ENCODE results near the gene RHOT1. TPM values are rescaled to one million over a fixed set of nuclear protein-coding genes. Genes with fewer than 3 reads are reported as not detected.
"Not testable (repeated sequence)": the region's sequence is repeated elsewhere in the genome, so short reads cannot be mapped to it uniquely, and the experiment has no call there.

The RHOT1 gene
- total RNA-seq, 1 donor from 2014 or later, result 46.6 TPM

DNA sequence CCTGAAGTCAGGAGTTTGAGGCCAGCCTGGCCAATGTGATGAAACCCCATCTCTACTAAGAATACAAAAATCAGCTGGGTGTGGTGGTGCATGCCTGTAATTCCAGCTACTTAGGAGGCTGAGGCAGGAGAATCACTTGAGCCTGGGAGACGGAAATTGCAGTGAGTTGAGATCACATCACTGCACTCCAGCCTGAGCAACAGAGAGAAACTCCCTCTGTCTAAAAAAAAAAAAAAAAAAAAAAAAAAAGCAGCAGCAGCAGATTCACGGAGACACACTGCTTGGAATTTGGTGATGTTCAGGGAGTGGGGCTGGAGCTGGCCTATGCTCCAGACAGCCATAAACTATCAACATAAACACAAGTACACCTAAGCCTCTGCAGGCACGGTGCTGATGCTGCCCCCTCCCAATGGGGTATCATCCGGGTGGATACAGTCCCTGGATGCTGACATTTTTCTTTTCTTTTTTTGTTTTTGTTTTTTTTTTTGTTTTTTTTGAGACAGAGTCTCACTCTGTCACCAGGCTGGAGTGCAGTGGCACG, 39.6 kb upstream of the RHOT1 start:
- Histone ChIP-seq H3K36me3 (no peaks in the 10 kb centered on the region), H3K27me3 (no peaks in the 10 kb centered on the region), H3K9me3 (no peaks in the 10 kb centered on the region), H3K4me1 (no peaks in the 10 kb centered on the region), H3K4me3 (no peak overlapping the region), H3K27ac (no peak overlapping the region)
- no peak for ATAC-seq
- intact Hi-C loops (cut with DNase I), result no loop called here
- TF ChIP-seq, protein P1, sequence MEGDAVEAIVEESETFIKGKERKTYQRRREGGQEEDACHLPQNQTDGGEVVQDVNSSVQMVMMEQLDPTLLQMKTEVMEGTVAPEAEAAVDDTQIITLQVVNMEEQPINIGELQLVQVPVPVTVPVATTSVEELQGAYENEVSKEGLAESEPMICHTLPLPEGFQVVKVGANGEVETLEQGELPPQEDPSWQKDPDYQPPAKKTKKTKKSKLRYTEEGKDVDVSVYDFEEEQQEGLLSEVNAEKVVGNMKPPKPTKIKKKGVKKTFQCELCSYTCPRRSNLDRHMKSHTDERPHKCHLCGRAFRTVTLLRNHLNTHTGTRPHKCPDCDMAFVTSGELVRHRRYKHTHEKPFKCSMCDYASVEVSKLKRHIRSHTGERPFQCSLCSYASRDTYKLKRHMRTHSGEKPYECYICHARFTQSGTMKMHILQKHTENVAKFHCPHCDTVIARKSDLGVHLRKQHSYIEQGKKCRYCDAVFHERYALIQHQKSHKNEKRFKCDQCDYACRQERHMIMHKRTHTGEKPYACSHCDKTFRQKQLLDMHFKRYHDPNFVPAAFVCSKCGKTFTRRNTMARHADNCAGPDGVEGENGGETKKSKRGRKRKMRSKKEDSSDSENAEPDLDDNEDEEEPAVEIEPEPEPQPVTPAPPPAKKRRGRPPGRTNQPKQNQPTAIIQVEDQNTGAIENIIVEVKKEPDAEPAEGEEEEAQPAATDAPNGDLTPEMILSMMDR (IDR thresholded peaks at IDR 0.05), result no peak
- DNase-seq, result no peak

DNA sequence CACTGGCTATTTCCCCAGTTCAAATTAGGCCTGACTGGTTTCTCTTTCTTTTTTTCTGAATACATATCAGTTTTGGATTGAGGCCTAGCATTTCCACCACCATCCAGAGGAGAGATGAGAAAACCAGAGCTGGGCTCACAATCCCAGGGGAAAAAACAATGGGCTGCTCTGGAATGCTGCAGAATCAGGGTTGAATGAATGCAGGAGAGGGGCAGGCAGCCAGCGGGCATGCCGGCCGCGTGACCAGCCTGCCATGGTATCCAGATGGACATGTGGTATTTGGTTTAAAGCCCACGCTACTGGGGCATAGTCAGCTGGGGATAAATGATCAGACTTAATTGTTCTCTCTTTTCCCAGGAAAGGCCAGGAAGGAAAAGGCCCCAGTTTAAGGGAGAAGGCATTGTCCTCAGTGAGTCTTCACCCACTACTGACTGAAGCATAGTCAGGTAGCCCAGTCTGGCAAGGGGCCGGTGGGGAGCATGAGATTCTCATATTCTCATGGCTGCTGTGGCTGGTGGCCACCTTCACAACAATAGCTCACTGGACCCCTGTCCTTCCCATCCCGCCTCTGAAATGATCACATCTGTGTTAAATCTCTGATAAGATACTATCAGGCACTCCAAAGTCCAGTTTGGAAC, 38.7 kb upstream of the RHOT1 start:
- TF ChIP-seq, protein P1 (IDR thresholded peaks at IDR 0.05), result no peak
- H3K4me1 ChIP-seq, result no peaks in the 10 kb centered on the region
- intact Hi-C loops (cut with DNase I), result no loop called here
- ATAC-seq, result no peak
- H3K4me3 ChIP-seq, result no peak overlapping the region
- H3K27ac ChIP-seq, result no peak overlapping the region
- H3K9me3 ChIP-seq, result no peaks in the 10 kb centered on the region
- H3K27me3 ChIP-seq, result no peaks in the 10 kb centered on the region
- H3K36me3 ChIP-seq, result no peaks in the 10 kb centered on the region
- no peak for DNase-seq

DNA sequence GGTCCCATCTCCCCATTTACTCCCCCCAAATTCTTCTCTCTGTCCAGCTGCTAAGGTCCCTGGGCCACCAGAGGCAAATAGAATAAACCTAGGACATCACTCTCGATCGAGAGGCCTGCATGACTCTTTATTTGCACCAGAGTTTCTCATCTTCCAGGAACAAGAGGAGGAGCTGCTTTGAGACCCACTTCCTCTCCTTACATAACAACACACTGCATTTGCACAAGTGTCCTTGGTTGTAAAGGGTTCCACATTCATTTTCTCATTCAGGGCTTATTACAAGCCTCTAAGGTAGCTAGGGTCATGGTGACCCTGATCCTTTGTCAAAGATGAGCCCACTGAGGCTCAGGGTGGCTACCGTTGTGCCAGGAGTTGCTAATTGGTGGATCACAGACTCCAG, 38.1 kb upstream of the RHOT1 start:
- Histone ChIP-seq H3K4me3 (no peak overlapping the region), H3K4me1 (no peaks in the 10 kb centered on the region), H3K27ac (no peak overlapping the region), H3K36me3 (no peaks in the 10 kb centered on the region), H3K9me3 (no peaks in the 10 kb centered on the region), H3K27me3 (no peaks in the 10 kb centered on the region)
- intact Hi-C loops (cut with DNase I), result no loop called here
- ATAC-seq (peak; percentile 61), DNase-seq (no peak)
- TF ChIP-seq, protein P1 (IDR thresholded peaks at IDR 0.05), result no peak

DNA sequence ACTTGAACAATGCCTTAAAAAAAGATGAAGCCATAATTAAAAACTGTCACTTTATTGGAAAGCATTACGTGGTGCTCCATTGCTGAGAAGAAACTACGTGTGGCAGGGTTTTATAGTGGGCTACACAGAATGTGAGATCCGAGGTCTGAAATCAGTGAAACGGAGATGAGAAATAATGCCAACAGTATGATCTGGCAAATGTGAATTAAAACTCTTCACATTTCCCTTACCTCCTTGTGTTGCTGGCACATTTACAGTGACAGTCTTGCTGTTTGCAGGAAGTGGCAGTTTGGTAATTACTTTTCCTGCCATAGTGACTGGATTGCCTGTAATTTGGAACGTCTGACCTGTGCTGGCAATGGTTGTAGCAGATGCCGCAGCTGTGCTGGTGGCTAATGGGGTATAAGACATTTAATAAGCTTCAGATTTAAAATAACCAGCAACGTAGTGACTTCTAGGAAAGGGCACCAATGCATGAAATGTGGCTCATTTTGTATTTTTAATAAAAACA, 35.8 kb upstream of the RHOT1 start:
- H3K4me1 ChIP-seq; H3K27me3 ChIP-seq; ATAC-seq; H3K9me3 ChIP-seq; H3K27ac ChIP-seq; intact Hi-C loops (cut with DNase I); H3K36me3 ChIP-seq; DNase-seq; H3K4me3 ChIP-seq: not testable (repeated sequence)

DNA sequence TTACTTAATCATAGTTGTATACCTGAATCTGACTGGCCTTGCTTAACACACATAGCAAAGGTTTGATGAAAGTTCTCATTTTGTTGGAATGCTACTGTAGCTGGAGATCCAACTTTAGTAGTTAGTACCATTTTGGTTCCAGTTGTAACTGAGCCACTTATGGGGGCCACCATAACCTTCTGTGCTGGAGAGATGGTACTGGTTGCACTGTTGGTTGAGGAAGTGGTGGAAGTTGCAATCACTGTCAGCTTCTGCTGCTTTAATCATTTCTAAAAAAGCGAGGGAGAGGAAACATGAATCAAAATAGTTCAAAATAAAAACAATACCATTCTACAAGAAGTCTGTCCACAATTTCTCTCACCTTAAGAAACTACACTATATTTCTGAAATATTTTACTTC, 35.1 kb upstream of the RHOT1 start:
- ATAC-seq; intact Hi-C loops (cut with DNase I); H3K4me1 ChIP-seq; H3K4me3 ChIP-seq; H3K27ac ChIP-seq; DNase-seq; H3K9me3 ChIP-seq; H3K27me3 ChIP-seq; H3K36me3 ChIP-seq: not testable (repeated sequence)

DNA sequence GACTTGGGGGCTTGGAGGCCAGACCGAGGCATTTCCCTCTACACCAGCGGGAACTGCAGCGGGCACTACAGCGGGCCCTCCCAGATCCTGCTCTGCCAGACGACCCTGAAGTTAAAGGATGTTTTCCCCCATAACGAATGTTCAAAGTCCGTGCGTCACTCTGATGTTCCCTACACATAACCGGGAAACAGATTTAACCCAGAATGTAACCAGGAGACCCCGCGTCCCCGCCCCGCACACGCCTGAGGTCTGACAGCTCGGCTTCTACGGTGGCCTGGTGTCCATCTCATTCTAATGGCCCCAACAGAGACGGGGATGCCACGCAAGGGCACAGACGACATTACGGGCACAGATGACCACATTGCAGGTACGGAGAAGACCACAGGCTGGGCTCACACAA, 31.7 kb upstream of the RHOT1 start:
- H3K4me3 ChIP-seq, result no peak overlapping the region
- intact Hi-C loops (cut with DNase I), result no loop called here
- no peak overlapping the region for H3K27ac ChIP-seq
- ATAC-seq (no peak), DNase-seq (no peak)
- no peaks in the 10 kb centered on the region for H3K27me3 ChIP-seq
- no peaks in the 10 kb centered on the region for H3K36me3 ChIP-seq
- TF ChIP-seq, protein P1 (IDR thresholded peaks at IDR 0.05), result no peak
- H3K9me3 ChIP-seq, result no peaks in the 10 kb centered on the region
- H3K4me1 ChIP-seq, result no peaks in the 10 kb centered on the region

All from upper lobe of right lung (tissue), 1 donor.